ENCODE measurements around the gene OLA1. TPM values are rescaled to one million over a fixed set of nuclear protein-coding genes. Genes with fewer than 3 reads are reported as not detected.

OLA1 gene
- total RNA-seq, 1 experiment from 2014 or later, result 232 TPM

DNA sequence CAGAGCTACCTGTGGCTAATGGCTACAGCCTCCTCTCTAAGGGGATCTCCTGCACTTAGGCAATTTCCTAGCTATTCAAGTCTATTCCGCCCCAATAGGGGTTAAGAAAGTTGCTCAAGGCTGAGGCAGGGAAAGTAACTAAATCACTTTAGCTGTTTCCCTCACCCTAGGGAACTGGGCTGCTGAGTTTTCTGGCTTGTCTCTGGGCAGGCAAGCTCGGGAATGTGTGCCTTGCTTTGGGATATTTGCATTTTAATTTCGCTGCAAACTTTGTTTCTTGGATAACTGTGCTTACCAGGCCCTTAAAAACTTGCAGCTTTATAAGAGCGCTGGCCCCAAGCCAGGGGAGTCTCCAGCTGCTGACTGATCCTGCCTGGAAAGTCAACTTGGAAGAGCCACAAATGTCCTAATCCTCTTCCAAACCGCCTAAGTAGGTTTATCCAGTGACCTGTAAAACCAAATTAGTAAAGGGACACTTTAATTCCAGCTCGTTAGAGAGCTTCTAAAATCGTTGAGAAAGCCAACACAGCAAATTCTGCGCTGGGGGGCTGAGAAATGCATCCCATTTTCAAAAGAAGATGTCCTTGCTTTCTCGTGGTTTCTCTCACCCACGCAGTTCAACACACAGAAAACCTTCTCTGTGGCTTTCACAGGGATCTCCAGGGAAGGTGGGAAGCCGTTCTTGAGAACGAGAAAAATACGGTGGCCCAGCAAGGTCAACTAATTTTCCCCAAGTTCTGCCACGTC, 223.6 kb downstream of the OLA1 start:
- H3K9me3 ChIP-seq, result no peaks in the 10 kb centered on the region
- H3K4me3 ChIP-seq, result no peak overlapping the region
- no peaks in the 10 kb centered on the region for H3K27me3 ChIP-seq
- H3K36me3 ChIP-seq, result no peaks in the 10 kb centered on the region
- peak; percentile 80 for DNase-seq

DNA sequence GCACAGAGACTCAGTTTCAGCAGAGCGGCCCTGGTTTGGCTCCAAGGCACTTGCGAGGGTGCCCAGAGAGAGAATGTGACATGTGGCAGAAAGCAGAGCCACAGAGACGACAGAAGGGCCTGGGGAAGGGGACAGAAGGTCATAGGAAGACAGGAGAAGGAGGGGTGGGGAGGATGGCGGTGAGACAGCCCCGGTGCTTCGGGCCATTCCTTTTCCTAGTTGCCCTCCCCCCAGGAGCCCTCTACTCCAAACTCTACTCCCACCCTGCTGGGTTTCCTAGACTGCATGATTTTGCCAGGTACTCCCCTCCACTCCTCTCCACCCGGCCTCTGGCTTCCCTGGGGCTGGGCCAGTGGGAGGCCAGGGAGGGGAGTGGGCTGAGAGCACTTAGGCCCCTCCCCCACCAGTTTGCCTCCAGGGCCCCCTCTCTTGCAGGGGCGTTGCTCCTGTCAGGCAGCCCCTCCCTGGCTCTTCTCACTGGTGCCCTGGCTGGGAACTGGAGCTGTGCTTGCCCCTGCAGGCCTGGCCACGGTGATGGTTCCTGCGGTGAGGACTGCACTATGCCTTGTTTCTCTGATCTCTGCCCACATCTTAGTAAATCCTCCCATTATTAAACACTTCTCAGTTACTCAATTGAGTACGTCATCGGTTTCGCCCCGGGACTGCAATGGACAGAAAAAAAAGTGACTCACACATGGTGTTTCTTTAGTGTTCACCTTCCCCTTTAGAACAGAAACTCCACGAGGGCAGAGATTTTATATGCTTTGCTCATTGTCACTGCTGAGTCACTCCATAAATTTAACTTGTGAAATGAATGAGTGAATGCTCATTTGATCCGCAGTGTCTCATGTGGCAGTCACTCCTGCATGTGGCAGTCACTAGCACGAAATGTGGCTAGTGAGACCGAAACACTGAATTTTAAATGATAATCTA, 224.5 kb downstream of the OLA1 start:
- no peaks in the 10 kb centered on the region for H3K36me3 ChIP-seq
- no peak overlapping the region for H3K4me3 ChIP-seq
- no peaks in the 10 kb centered on the region for H3K9me3 ChIP-seq
- H3K27me3 ChIP-seq, result no peaks in the 10 kb centered on the region
- DNase-seq, result peak; percentile 61

Other genes with a start within 250 kb of the OLA1 start
- not detected in 2 replicates for gene SP9, start 86.4 kb upstream of the OLA1 start, total RNA-seq (2014; rRNA removed; shearing (Covaris generic); ENCODE audit: low replicate concordance)
- gene SCRN3, start 147.2 kb upstream of the OLA1 start, total RNA-seq (2014; rRNA removed; shearing (Covaris generic); ENCODE audit: low replicate concordance), result 30.1 and 48.8 TPM in 2 replicates
- 3.0 and 23.3 TPM in 2 replicates for gene GPR155, start 238.5 kb upstream of the OLA1 start, total RNA-seq (2014; rRNA removed; shearing (Covaris generic); ENCODE audit: low replicate concordance)

Data from MG63 (cell line).